HG03439 (cell line): ENCODE data around the gene PLXNA3.
"Not testable (repeated sequence)": the region's sequence is repeated elsewhere in the genome, so short reads cannot be mapped to it uniquely, and the experiment has no call there.

Experiments
- ATAC-seq: cut with Tn5 transposase; IDR thresholded peaks from one replicate; pipeline ENCODE4 v1.9.1; 2021; ENCODE audit warnings: mild to moderate bottlenecking, moderate library complexity; ENCODE audit not compliant: unreplicated experiment

Gene PLXNA3

GRCh38 chrX:154495472-154495922 is 37.4 kb downstream of the PLXNA3 start:
- ATAC-seq: no peak

GRCh38 chrX:154496591-154497137 is 38.6 kb downstream of the PLXNA3 start:
- not testable (repeated sequence) for ATAC-seq

GRCh38 chrX:154501423-154501822 is 43.3 kb downstream of the PLXNA3 start:
- ATAC-seq: not testable (repeated sequence)

- ATAC-seq: no peak
Measured at GRCh38 chrX:154502098-154502497, 44.0 kb downstream of the PLXNA3 start.

GRCh38 chrX:154502989-154503388 is 44.9 kb downstream of the PLXNA3 start:
- no peak for ATAC-seq

GRCh38 chrX:154505734-154506133 is 47.7 kb downstream of the PLXNA3 start:
- ATAC-seq: no peak

GRCh38 chrX:154506483-154507332 is 48.6 kb downstream of the PLXNA3 start:
- ATAC-seq: no peak

GRCh38 chrX:154507673-154508383 is 49.7 kb downstream of the PLXNA3 start:
- no peak for ATAC-seq

GRCh38 chrX:154508384-154508745 is 50.3 kb downstream of the PLXNA3 start:
- ATAC-seq: no peak

GRCh38 chrX:154509455-154509854 is 51.4 kb downstream of the PLXNA3 start:
- ATAC-seq: no peak

- no peak for ATAC-seq
Measured at GRCh38 chrX:154511761-154512160, 53.7 kb downstream of the PLXNA3 start.

GRCh38 chrX:154512879-154513553 is 54.9 kb downstream of the PLXNA3 start:
- ATAC-seq: no peak

GRCh38 chrX:154513716-154514115 is 55.6 kb downstream of the PLXNA3 start:
- ATAC-seq: no peak

GRCh38 chrX:154515090-154515965 is 57.2 kb downstream of the PLXNA3 start:
- no peak for ATAC-seq

- peak; percentile 86 for ATAC-seq
Measured at GRCh38 chrX:154515966-154516655, 58.0 kb downstream of the PLXNA3 start, which contains the start of gene FAM3A. FAM3A (minus strand) TSS chrX:154516232; CDS start chrX:154515772, 460 bp downstream.

GRCh38 chrX:154516656-154517100 is 58.6 kb downstream of the PLXNA3 start:
- ATAC-seq: no peak

- ATAC-seq: no peak
Measured at GRCh38 chrX:154517101-154517781, 59.2 kb downstream of the PLXNA3 start.

GRCh38 chrX:154519389-154519788 is 61.3 kb downstream of the PLXNA3 start:
- ATAC-seq: no peak
